GM19025 (cell line): ENCODE results near the gene ANKRD12.
"Not testable (repeated sequence)": the region's sequence is repeated elsewhere in the genome, so short reads cannot be mapped to it uniquely, and the experiment has no call there.

Source experiments
- ATAC-seq: cut with Tn5 transposase; IDR thresholded peaks from one replicate; pipeline ENCODE4 v1.9.1; 2021; ENCODE audit warnings: mild to moderate bottlenecking, low read depth, moderate library complexity; ENCODE audit not compliant: unreplicated experiment

ANKRD12 gene

GRCh38 chr18:9139400-9140039, 2.9 kb downstream of the ANKRD12 start:
- no peak for ATAC-seq

GRCh38 chr18:9140381-9140780, 3.8 kb downstream of the ANKRD12 start:
- no peak for ATAC-seq

- ATAC-seq, result no peak
Observed at GRCh38 chr18:9140984-9141383, 4.4 kb downstream of the ANKRD12 start.

GRCh38 chr18:9146224-9146623, 9.6 kb downstream of the ANKRD12 start:
- ATAC-seq, result no peak

GRCh38 chr18:9147440-9148202, 11.0 kb downstream of the ANKRD12 start:
- no peak for ATAC-seq

- ATAC-seq, result no peak
Observed at GRCh38 chr18:9148203-9148552, 11.6 kb downstream of the ANKRD12 start.

GRCh38 chr18:9150121-9150520, 13.5 kb downstream of the ANKRD12 start:
- no peak for ATAC-seq

- no peak for ATAC-seq
Observed at GRCh38 chr18:9153256-9153655, 16.7 kb downstream of the ANKRD12 start.

- no peak for ATAC-seq
Observed at GRCh38 chr18:9156604-9157249, 20.1 kb downstream of the ANKRD12 start.

- ATAC-seq, result no peak
Observed at GRCh38 chr18:9157806-9158205, 21.2 kb downstream of the ANKRD12 start.

- no peak for ATAC-seq
Observed at GRCh38 chr18:9160014-9160413, 23.4 kb downstream of the ANKRD12 start.

GRCh38 chr18:9162663-9163062, 26.1 kb downstream of the ANKRD12 start:
- not testable (repeated sequence) for ATAC-seq

GRCh38 chr18:9164149-9164548, 27.6 kb downstream of the ANKRD12 start:
- ATAC-seq, result not testable (repeated sequence)

- not testable (repeated sequence) for ATAC-seq
Observed at GRCh38 chr18:9165883-9166282, 29.3 kb downstream of the ANKRD12 start.

GRCh38 chr18:9169515-9169914, 32.9 kb downstream of the ANKRD12 start:
- not testable (repeated sequence) for ATAC-seq

- ATAC-seq, result not testable (repeated sequence)
Observed at GRCh38 chr18:9171919-9172318, 35.3 kb downstream of the ANKRD12 start.

GRCh38 chr18:9172506-9173127, 36.0 kb downstream of the ANKRD12 start:
- no peak for ATAC-seq

- ATAC-seq, result no peak
Observed at GRCh38 chr18:9173770-9174233, 37.2 kb downstream of the ANKRD12 start.

GRCh38 chr18:9174302-9174701, 37.7 kb downstream of the ANKRD12 start:
- no peak for ATAC-seq

- no peak for ATAC-seq
Observed at GRCh38 chr18:9175115-9175514, 38.5 kb downstream of the ANKRD12 start.

GRCh38 chr18:9177031-9177430, 40.5 kb downstream of the ANKRD12 start:
- no peak for ATAC-seq
